VCaP (cell line): Measurements from ENCODE around the gene IGSF1.

Experiments used
- H3K27ac ChIP-seq: fragments of 450-650 bp; 2 replicates; pipeline ENCODE4 v1.5.1; 2017
- TF ChIP-seq, protein P1 (sequence below): fragments of 450-650 bp; conservative IDR thresholded peaks from 2 replicates; pipeline ENCODE4 v1.5.1; 2017; ENCODE audit warnings: mild to moderate bottlenecking, moderate library complexity

IGSF1 gene

GRCh38 chrX:131239057-131239456, 50.0 kb downstream of the IGSF1 start:
- TF ChIP-seq, protein P1, sequence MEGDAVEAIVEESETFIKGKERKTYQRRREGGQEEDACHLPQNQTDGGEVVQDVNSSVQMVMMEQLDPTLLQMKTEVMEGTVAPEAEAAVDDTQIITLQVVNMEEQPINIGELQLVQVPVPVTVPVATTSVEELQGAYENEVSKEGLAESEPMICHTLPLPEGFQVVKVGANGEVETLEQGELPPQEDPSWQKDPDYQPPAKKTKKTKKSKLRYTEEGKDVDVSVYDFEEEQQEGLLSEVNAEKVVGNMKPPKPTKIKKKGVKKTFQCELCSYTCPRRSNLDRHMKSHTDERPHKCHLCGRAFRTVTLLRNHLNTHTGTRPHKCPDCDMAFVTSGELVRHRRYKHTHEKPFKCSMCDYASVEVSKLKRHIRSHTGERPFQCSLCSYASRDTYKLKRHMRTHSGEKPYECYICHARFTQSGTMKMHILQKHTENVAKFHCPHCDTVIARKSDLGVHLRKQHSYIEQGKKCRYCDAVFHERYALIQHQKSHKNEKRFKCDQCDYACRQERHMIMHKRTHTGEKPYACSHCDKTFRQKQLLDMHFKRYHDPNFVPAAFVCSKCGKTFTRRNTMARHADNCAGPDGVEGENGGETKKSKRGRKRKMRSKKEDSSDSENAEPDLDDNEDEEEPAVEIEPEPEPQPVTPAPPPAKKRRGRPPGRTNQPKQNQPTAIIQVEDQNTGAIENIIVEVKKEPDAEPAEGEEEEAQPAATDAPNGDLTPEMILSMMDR = no peak
- H3K27ac ChIP-seq = no peak overlapping the region

GRCh38 chrX:131237363-131237762, 51.7 kb downstream of the IGSF1 start:
- no peak overlapping the region for H3K27ac ChIP-seq
- TF ChIP-seq, protein P1 = no peak

GRCh38 chrX:131235768-131236545, 53.1 kb downstream of the IGSF1 start:
- TF ChIP-seq, protein P1 = no peak
- H3K27ac ChIP-seq = no peak overlapping the region

DNA sequence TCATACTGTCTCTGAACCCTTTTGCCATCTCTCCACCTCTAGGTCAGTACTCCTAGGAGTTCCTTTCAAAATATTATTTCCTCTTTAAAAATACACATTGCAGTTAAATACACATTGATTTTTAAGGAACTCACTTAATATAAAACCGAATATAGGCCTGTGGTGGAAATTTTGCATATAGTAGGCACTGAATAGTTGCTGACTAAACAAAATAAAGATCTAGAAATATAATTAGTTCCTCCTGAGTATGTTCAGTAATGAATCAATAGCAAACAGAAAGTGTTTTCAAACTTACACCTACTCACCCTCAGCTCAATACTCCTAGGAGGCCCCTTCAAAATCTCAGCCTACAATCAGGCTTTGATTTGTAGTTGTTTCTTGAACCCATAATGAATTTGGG, 61.5 kb downstream of the IGSF1 start:
- no peak overlapping the region for H3K27ac ChIP-seq
- TF ChIP-seq, protein P1 = no peak

DNA sequence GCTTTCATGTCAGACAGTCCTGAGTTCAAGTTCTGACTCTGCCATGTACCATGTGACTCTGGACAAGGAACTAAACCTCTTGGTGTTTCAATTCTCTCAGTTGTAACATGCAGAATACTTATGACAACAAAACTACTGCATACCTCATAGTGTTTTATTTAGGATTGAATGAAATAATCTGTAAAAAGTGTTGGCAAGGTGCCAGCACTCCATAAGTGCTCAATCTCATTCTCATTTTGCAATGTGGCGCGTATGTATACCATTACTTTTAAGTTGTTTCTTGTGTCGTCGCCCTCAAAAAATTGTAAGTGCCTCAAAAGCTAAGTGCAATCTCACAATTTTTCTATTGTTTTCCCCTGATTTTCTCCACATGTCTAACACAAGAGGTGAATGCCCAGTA, 62.5 kb downstream of the IGSF1 start:
- no peak overlapping the region for H3K27ac ChIP-seq
- TF ChIP-seq, protein P1 = no peak

- TF ChIP-seq, protein P1 = no peak
- H3K27ac ChIP-seq = no peak overlapping the region
Measured at GRCh38 chrX:131225078-131225477, 64.0 kb downstream of the IGSF1 start.
